IPS-20b (cell line): ENCODE data around the gene MAPK7.

ENCODE experiments used
- H3K27ac ChIP-seq: one replicate; pipeline ENCODE4 v1.5.1; 2013; ENCODE audit warnings: low read length
- H3K27me3 ChIP-seq: 2 replicates; pipeline ENCODE4 v1.6.1; 2013; ENCODE audit warnings: mild to moderate bottlenecking, low read length, inconsistent platforms; ENCODE audit not compliant: insufficient read depth
- H3K36me3 ChIP-seq: 2 replicates; pipeline ENCODE4 v1.6.1; 2013; ENCODE audit warnings: low read depth, mild to moderate bottlenecking, inconsistent platforms, low read length, moderate library complexity; ENCODE audit not compliant: insufficient read depth
- H3K4me1 ChIP-seq: 2 replicates; pipeline ENCODE4 v1.6.1; 2013; ENCODE audit warnings: mild to moderate bottlenecking, control low read depth, inconsistent platforms, low read length, moderate library complexity; ENCODE audit not compliant: insufficient read depth
- H3K4me3 ChIP-seq: 2 replicates; pipeline ENCODE4 v1.5.1; 2013; ENCODE audit warnings: mild to moderate bottlenecking, low read length, inconsistent platforms
- H3K9ac ChIP-seq: 2 replicates; pipeline ENCODE4 v1.6.1; 2013; ENCODE audit warnings: low read depth, mild to moderate bottlenecking, inconsistent platforms, low read length, moderate library complexity
- H3K9me3 ChIP-seq: 2 replicates; pipeline ENCODE4 v1.6.1; 2013; ENCODE audit warnings: mild to moderate bottlenecking, low read depth, low read length, inconsistent platforms; ENCODE audit not compliant: insufficient read depth

MAPK7 gene

DNA sequence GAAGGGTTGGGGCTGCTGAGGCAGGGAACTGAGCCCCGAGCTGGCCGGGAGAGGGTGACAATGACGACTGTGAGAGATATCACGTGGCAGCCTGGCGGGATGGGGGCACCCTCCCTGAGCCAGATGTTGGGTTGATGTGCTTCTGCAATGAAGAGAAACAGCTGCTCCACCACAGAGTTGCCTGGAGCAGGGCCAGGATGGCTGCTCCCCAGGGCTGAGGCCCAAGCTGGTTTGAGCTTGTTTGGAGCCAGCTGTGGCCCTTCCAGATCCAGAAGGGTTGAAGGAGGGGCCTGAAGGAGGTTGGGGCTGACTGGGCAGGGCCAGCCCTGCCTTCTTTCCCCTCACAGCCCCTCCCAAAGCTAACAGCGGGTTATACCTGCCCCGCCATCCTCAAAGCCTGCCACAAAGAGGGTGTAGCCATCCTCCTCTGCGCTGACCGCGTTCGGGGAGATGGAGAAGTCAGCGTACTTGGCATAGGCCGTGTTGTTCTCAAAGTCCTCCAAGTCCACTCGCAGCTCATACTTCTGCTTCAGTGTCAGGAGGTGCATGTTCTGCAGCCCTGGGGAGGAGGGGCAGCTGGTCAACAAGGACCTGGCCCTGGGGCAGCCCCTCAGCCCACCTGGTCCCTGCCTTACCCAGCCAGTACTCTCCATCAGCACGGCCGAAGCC lies 6.6 kb downstream of the MAPK7 start:
- Histone ChIP-seq H3K27me3 (no peaks in the 10 kb centered on the region), H3K4me3 (no peak overlapping the region), H3K9ac (no peak overlapping the region), H3K9me3 (no peaks in the 10 kb centered on the region), H3K4me1 (peaks cover 8% of the 10 kb centered on the region; the same call in 1 of the 2 replicates), H3K36me3 (peaks cover 57% of the 10 kb centered on the region), H3K27ac (no peak overlapping the region)

DNA sequence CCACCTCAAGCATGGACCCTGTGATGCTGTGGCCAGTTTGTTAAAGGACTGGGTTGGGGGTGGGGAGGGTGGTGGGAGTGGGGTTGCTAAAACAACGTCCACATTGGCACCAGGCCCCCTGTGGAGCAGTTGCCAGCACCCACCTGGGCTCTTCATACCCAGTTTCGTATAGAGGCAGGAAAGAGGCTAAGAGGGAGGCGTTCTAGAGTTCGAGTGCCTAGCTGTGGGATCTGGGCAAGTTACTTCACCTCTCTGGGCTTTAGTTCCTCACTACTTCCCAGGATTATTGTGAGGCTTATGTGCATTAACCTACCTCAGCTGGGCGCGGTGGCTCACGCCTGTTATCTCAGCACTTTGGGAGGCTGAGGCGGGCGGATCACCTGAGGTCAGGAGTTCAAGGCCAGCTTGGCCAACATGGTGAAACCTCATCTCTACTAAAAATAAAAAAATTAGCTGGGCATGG lies 7.3 kb downstream of the MAPK7 start:
- H3K36me3 ChIP-seq, result peaks cover 50% of the 10 kb centered on the region
- no peaks in the 10 kb centered on the region for H3K9me3 ChIP-seq
- H3K27me3 ChIP-seq, result no peaks in the 10 kb centered on the region
- no peak overlapping the region for H3K4me3 ChIP-seq
- no peak overlapping the region for H3K9ac ChIP-seq
- peaks cover 8% of the 10 kb centered on the region; the same call in 1 of the 2 replicates for H3K4me1 ChIP-seq
- no peak overlapping the region for H3K27ac ChIP-seq

DNA sequence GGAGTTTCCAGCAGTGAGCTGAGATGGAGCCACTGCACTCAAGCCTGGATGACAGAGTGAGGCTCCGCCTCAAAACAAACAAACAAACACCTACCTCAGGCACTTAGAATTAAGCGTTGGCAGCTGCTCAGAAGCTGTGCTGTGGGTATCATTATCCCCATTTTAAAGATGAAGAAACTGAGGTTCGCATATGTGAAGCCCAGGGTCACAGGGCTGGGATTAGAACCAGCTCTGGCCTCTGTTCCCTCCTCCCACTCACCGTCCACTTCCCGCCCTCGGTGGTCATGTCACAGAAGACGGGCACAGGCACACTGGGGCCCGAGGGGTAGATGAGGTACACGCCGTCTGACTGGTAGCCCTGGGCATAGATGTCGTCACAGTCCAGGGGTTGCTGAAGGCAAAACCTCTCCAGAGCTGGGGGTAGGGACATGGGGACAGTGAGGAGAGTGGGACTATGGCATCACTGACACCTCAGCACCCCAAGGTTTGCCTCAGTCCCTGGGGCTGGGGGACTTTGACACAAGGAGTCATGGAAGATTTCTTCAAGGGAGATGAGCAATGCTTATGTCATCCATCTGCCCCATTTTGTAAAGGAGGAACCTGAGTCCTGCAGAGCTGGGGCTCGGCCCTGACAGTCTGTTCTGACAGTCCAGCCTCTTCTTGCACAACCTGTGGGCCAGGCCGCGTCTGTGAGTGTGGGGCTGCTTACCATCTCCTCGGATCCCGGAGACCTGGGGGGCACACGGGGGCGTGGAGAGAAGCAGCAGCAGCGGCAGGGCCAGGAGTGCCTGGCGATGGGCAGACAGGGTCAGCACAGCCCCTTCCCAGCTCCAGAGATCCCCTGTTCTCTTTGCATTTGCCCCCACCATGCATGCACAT lies 8.0 kb downstream of the MAPK7 start:
- Histone ChIP-seq H3K9ac (no peak overlapping the region), H3K36me3 (peaks cover 43% of the 10 kb centered on the region), H3K9me3 (no peaks in the 10 kb centered on the region), H3K27ac (no peak overlapping the region), H3K4me3 (peak overlapping the region; percentile 48; the same call in 1 of the 2 replicates), H3K4me1 (peaks cover 9% of the 10 kb centered on the region; the same call in 1 of the 2 replicates), H3K27me3 (no peaks in the 10 kb centered on the region)

GRCh38 chr17:19386974-19387920 lies 8.9 kb downstream of the MAPK7 start, which contains the start of gene MFAP4:
TSS of gene MFAP4 (minus strand) at chr17:19387190. CDS start at chr17:19387155, 35 bp downstream.
- Histone ChIP-seq H3K36me3 (peaks cover 34% of the 10 kb centered on the region), H3K27me3 (no peaks in the 10 kb centered on the region), H3K9ac (peak within 1 kb of the TSS; percentile 75), H3K4me1 (peaks cover 12% of the 10 kb centered on the region; the same call in 1 of the 2 replicates), H3K9me3 (no peaks in the 10 kb centered on the region), H3K4me3 (peak within 1 kb of the TSS; percentile 48; the same call in 1 of the 2 replicates), H3K27ac (peak within 1 kb of the TSS; percentile 67)

DNA sequence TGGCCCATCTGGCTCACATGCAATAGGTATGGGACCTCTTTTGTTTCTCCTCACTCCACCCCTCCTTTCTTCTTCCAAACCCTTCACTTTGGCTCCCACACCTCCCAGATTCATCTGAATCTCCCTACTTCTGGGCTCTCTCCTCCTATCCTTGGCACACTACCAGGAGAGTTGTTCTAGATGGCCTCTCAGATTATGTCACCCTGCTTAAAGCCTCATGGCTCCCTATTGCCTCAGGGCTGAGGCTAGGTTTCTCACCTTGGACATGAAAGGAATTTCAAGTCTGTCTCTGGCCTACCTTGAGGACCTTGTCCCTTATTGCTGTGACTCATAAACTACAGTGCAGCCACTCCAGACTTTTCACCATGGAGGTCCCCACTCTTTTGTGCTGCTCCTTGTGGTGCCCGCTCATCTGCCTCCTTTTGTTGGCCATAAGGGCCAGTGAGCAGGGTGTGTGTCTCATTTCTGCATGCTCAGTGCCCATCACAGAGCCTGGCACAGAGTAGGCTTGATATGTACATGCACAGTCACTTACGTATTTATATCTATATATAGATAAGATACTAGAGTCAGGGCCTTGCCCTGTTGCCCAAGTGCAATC lies 9.7 kb downstream of the MAPK7 start:
- Histone ChIP-seq H3K36me3 (peaks cover 26% of the 10 kb centered on the region), H3K27me3 (no peaks in the 10 kb centered on the region), H3K27ac (peak overlapping the region; percentile 67), H3K4me1 (peaks cover 12% of the 10 kb centered on the region; the same call in 1 of the 2 replicates), H3K4me3 (no peak overlapping the region; the same call in 1 of the 2 replicates), H3K9ac (peak overlapping the region; percentile 75; the same call in 1 of the 2 replicates), H3K9me3 (no peaks in the 10 kb centered on the region)

GRCh38 chr17:19388791-19389785 lies 10.8 kb downstream of the MAPK7 start:
- Histone ChIP-seq H3K9me3 (no peaks in the 10 kb centered on the region), H3K4me3 (no peak overlapping the region), H3K27ac (no peak overlapping the region), H3K36me3 (peaks cover 16% of the 10 kb centered on the region), H3K4me1 (peaks cover 12% of the 10 kb centered on the region; the same call in 1 of the 2 replicates), H3K9ac (no peak overlapping the region), H3K27me3 (no peaks in the 10 kb centered on the region)

DNA sequence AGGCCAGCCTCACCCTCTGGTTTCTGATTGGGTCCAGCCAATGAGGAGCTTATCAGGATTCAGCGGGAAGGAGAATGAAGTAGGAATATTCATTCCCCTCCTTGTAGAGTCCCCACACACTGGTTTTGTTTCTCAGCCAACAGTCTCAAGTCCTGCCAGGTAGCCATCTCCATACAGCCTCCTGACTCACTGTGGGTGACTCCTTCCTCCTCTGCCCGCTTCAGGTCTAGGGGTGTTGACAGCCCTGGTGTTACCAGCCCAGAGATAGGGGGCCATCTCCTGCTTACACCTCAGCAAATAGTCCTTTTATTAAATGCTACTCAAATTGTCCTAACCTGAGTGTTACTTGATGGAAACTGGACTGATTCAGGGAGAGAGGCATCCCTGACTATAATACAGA lies 12.7 kb downstream of the MAPK7 start:
- H3K4me1 ChIP-seq, result peaks cover 12% of the 10 kb centered on the region; the same call in 1 of the 2 replicates
- no peak overlapping the region for H3K4me3 ChIP-seq
- no peak overlapping the region for H3K9ac ChIP-seq
- no peaks in the 10 kb centered on the region for H3K9me3 ChIP-seq
- H3K27me3 ChIP-seq, result no peaks in the 10 kb centered on the region
- H3K36me3 ChIP-seq, result no peaks in the 10 kb centered on the region; the same call in 1 of the 2 replicates
- H3K27ac ChIP-seq, result no peak overlapping the region

- H3K27ac ChIP-seq, result no peak overlapping the region
- no peak overlapping the region for H3K4me3 ChIP-seq
- peaks cover 12% of the 10 kb centered on the region; the same call in 1 of the 2 replicates for H3K4me1 ChIP-seq
- no peaks in the 10 kb centered on the region for H3K27me3 ChIP-seq
- H3K36me3 ChIP-seq, result no peaks in the 10 kb centered on the region
- H3K9me3 ChIP-seq, result no peaks in the 10 kb centered on the region
- H3K9ac ChIP-seq, result no peak overlapping the region
Observed at GRCh38 chr17:19391432-19391831, 13.1 kb downstream of the MAPK7 start.

GRCh38 chr17:19392303-19392702 lies 14.0 kb downstream of the MAPK7 start:
- Histone ChIP-seq H3K9me3 (no peaks in the 10 kb centered on the region), H3K4me1 (peaks cover 12% of the 10 kb centered on the region; the same call in 1 of the 2 replicates), H3K4me3 (no peak overlapping the region), H3K9ac (no peak overlapping the region), H3K27ac (no peak overlapping the region), H3K27me3 (no peaks in the 10 kb centered on the region), H3K36me3 (no peaks in the 10 kb centered on the region)

DNA sequence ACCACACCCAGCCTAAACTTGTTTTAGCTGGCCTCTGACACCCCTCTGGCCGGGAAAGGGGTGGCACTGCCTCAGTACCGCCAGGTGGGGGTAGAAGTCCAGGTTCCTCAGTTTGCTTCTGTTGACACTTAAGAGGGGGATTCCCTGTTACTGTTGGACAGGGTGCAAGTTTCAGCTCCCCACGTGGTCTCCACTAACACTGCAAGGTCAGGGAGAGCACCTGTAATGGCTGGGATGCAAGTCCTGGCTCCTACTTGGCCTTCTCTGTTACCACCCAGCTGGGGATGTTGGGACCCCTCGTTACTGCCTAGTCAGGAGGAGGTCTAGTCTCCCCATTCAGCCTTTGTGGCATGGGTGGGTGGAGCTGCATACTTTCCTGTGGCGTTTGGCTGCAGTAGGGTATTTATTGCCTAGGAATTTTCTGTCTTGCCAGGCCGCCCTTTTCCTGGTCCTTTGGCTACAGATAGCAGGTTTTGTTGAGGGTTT lies 19.3 kb downstream of the MAPK7 start:
- Histone ChIP-seq H3K36me3 (no peaks in the 10 kb centered on the region), H3K9ac (no peak overlapping the region)

More for the DNA sequence above, 19.3 kb downstream of the MAPK7 start:
- Histone ChIP-seq H3K27me3 (no peaks in the 10 kb centered on the region), H3K9me3 (no peaks in the 10 kb centered on the region), H3K4me3 (no peak overlapping the region), H3K27ac (no peak overlapping the region), H3K4me1 (peaks cover 10% of the 10 kb centered on the region)
